GM18951 (cell line): Measurements from ENCODE around the gene HECW1.
"Not testable (repeated sequence)": the region's sequence is repeated elsewhere in the genome, so short reads cannot be mapped to it uniquely, and the experiment has no call there.

ENCODE experiments used
- POLR2A ChIP-seq: IDR thresholded peaks from 4 replicates; pipeline ENCODE4 v1.6.1; 2011; ENCODE audit warnings: mild to moderate bottlenecking; ENCODE audit not compliant: insufficient read length, insufficient read depth; ENCODE audit errors: extremely low read depth
- in situ Hi-C: fragments of 300-500 bp; cut with MboI; formaldehyde crosslinking; loops from one replicate; pipeline ENCODE4 v1.12.0; 2022; ENCODE audit warnings: low sequenced_read_pairs, mixed read lengths, inconsistent platforms; ENCODE audit not compliant: unreplicated experiment

The HECW1 gene

GRCh38 chr7:43332193-43332796, 219.8 kb downstream of the HECW1 start:
- no peak for TF ChIP-seq POLR2A
- in situ Hi-C loops, result no loop called here

GRCh38 chr7:43337191-43337590, 224.7 kb downstream of the HECW1 start:
- TF ChIP-seq POLR2A, result no peak
- in situ Hi-C loops, result no loop called here

GRCh38 chr7:43337811-43338210, 225.4 kb downstream of the HECW1 start:
- in situ Hi-C loops, result no loop called here
- no peak for TF ChIP-seq POLR2A

- in situ Hi-C loops, result no loop called here
Observed at GRCh38 chr7:43341132-43341531, 228.7 kb downstream of the HECW1 start.

GRCh38 chr7:43343417-43343816, 231.0 kb downstream of the HECW1 start:
- in situ Hi-C loops, result not testable (repeated sequence)

More at GRCh38 chr7:43341132-43341531, 228.7 kb downstream of the HECW1 start:
- TF ChIP-seq POLR2A, result no peak

GRCh38 chr7:43345696-43346095, 233.2 kb downstream of the HECW1 start:
- in situ Hi-C loops, result not testable (repeated sequence)

GRCh38 chr7:43351683-43352082, 239.2 kb downstream of the HECW1 start:
- no peak for TF ChIP-seq POLR2A
- in situ Hi-C loops, result no loop called here

- TF ChIP-seq POLR2A, result no peak
- in situ Hi-C loops, result no loop called here
Observed at GRCh38 chr7:43353902-43354301, 241.5 kb downstream of the HECW1 start.

- in situ Hi-C loops, result no loop called here
- TF ChIP-seq POLR2A, result no peak
Observed at GRCh38 chr7:43362652-43363034, 250.2 kb downstream of the HECW1 start.

GRCh38 chr7:43363035-43363791, 250.8 kb downstream of the HECW1 start:
- in situ Hi-C loops, result no loop called here
- no peak for TF ChIP-seq POLR2A

GRCh38 chr7:43364391-43364790, 251.9 kb downstream of the HECW1 start:
- no peak for TF ChIP-seq POLR2A

GRCh38 chr7:43372676-43373355, 260.4 kb downstream of the HECW1 start:
- TF ChIP-seq POLR2A, result no peak
- in situ Hi-C loops, result no loop called here

More at GRCh38 chr7:43364391-43364790, 251.9 kb downstream of the HECW1 start:
- in situ Hi-C loops, result no loop called here

- TF ChIP-seq POLR2A, result no peak
- in situ Hi-C loops, result no loop called here
Observed at GRCh38 chr7:43377196-43377960, 264.9 kb downstream of the HECW1 start.

- in situ Hi-C loops, result no loop called here
- TF ChIP-seq POLR2A, result no peak
Observed at GRCh38 chr7:43379210-43379609, 266.8 kb downstream of the HECW1 start.
